ENCODE results near the gene HIPK2. TPM values are rescaled to one million over a fixed set of nuclear protein-coding genes. Genes with fewer than 3 reads are reported as not detected.

HIPK2 gene
- total RNA-seq, 2 donors from 2014 or later: 95.1 to 125 TPM

DNA sequence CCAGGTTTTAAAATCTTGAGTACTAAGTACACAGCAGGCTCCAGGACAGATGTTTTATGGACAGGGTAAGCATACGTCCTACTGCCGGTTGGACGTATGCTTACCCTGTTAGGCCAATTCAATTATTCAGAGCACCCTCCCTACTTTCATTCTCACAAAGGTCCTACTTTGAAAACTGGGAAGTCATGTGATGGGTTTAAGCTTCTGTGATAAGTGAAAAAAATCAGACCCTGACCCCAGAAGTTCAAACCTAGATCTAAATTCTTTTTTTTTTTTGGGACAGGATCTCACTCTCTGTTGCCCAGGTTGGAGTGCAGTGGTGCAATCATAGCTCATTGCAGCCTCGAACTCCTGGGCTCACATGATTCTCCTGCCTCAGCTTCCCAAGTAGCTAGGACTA is 55.2 kb downstream of the HIPK2 start:
- Histone ChIP-seq H3K27ac (ENCODE audit: low read depth, low read length) (no peak overlapping the region), H3K9me3 (ENCODE audit: control insufficient read depth, low read length) (no peaks in the 10 kb centered on the region)

DNA sequence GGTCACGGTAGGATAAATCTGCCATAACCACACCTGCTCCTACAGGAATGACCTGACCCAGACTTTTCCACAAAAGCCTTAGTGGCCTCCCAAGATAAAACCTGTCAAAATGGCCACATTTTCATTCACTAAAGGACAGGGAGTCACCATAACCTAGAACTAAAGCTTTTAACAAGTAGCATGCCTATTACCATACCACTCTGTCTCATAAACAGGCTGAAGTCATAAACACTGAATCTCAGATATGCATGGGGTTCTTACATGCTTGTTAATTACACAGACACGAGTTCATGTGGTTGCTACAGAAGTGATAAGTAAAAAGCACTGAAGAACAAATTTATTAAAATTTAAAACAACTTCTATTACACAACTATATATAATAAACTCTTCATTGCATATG is 56.0 kb downstream of the HIPK2 start:
- Mint-ChIP-seq H3K4me1 (peaks cover 24% of the 10 kb centered on the region), H3K27ac (no peak overlapping the region), H3K9me3 (no peaks in the 10 kb centered on the region), H3K36me3 (ENCODE audit: low read depth) (peaks cover 9% of the 10 kb centered on the region), H3K4me3 (no peak overlapping the region), H3K27me3 (ENCODE audit: insufficient read depth) (no peaks in the 10 kb centered on the region)
- Histone ChIP-seq H3K27me3 (ENCODE audit: control insufficient read depth, insufficient read depth, low read length, poor library complexity, severe bottlenecking) (no peaks in the 10 kb centered on the region), H3K36me3 (ENCODE audit: control insufficient read depth, insufficient read depth, low read length) (peaks cover 6% of the 10 kb centered on the region), H3K4me1 (ENCODE audit: control insufficient read depth, insufficient read depth, low read length) (peaks cover 4% of the 10 kb centered on the region), H3K4me3 (ENCODE audit: low read length) (no peak overlapping the region), H3K27ac (ENCODE audit: low read depth, low read length) (no peak overlapping the region), H3K9ac (ENCODE audit: extremely low read depth, low read length, poor library complexity, severe bottlenecking) (no peak overlapping the region), H3K9me3 (ENCODE audit: control insufficient read depth, low read length) (no peaks in the 10 kb centered on the region)
- peak; percentile 13 for DNase-seq
- TF ChIP-seq, protein P1, sequence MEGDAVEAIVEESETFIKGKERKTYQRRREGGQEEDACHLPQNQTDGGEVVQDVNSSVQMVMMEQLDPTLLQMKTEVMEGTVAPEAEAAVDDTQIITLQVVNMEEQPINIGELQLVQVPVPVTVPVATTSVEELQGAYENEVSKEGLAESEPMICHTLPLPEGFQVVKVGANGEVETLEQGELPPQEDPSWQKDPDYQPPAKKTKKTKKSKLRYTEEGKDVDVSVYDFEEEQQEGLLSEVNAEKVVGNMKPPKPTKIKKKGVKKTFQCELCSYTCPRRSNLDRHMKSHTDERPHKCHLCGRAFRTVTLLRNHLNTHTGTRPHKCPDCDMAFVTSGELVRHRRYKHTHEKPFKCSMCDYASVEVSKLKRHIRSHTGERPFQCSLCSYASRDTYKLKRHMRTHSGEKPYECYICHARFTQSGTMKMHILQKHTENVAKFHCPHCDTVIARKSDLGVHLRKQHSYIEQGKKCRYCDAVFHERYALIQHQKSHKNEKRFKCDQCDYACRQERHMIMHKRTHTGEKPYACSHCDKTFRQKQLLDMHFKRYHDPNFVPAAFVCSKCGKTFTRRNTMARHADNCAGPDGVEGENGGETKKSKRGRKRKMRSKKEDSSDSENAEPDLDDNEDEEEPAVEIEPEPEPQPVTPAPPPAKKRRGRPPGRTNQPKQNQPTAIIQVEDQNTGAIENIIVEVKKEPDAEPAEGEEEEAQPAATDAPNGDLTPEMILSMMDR (conservative IDR thresholded peaks at IDR 0.05): no peak
- WGBS, 2 experiments (ENCODE audit: insufficient coverage in 1 of 2, insufficient read length in 1 of 2): 88% methylated on average over 2 of the region's 2 CpGs; no CpG with 5 or more reads in 1 of the 2 experiments

More for the DNA sequence above, 55.2 kb downstream of the HIPK2 start:
- H3K4me1 ChIP-seq (ENCODE audit: control insufficient read depth, insufficient read depth, low read length): peaks cover 4% of the 10 kb centered on the region
- DNase-seq: peak; percentile 2
- no peaks in the 10 kb centered on the region for H3K27me3 ChIP-seq (ENCODE audit: control insufficient read depth, insufficient read depth, low read length, poor library complexity, severe bottlenecking)
- 87 to 96% methylated on average over 3 to 4 of the region's 4 CpGs for WGBS, 2 experiments (ENCODE audit: insufficient coverage in 1 of 2, insufficient read length in 1 of 2)
- H3K27ac Mint-ChIP-seq: no peak overlapping the region
- TF ChIP-seq, protein P1 (conservative IDR thresholded peaks at IDR 0.05): no peak
- no peak overlapping the region for H3K4me3 ChIP-seq (ENCODE audit: low read length)
- no peak overlapping the region for H3K4me3 Mint-ChIP-seq
- H3K9me3 Mint-ChIP-seq: no peaks in the 10 kb centered on the region
- H3K36me3 Mint-ChIP-seq (ENCODE audit: low read depth): peaks cover 5% of the 10 kb centered on the region
- no peaks in the 10 kb centered on the region for H3K36me3 ChIP-seq (ENCODE audit: control insufficient read depth, insufficient read depth, low read length)
- peaks cover 26% of the 10 kb centered on the region for H3K4me1 Mint-ChIP-seq
- H3K9ac ChIP-seq (ENCODE audit: extremely low read depth, low read length, poor library complexity, severe bottlenecking): no peak overlapping the region
- no peaks in the 10 kb centered on the region for H3K27me3 Mint-ChIP-seq (ENCODE audit: insufficient read depth)

GRCh38 chr7:139721417-139721816 is 56.4 kb downstream of the HIPK2 start:
- Histone ChIP-seq H3K27me3 (ENCODE audit: control insufficient read depth, insufficient read depth, low read length, poor library complexity, severe bottlenecking) (no peaks in the 10 kb centered on the region), H3K4me3 (ENCODE audit: low read length) (no peak overlapping the region)

More at GRCh38 chr7:139721417-139721816, 56.4 kb downstream of the HIPK2 start:
- Histone ChIP-seq H3K4me1 (ENCODE audit: control insufficient read depth, insufficient read depth, low read length) (peaks cover 4% of the 10 kb centered on the region), H3K9me3 (ENCODE audit: control insufficient read depth, low read length) (no peaks in the 10 kb centered on the region), H3K36me3 (ENCODE audit: control insufficient read depth, insufficient read depth, low read length) (peaks cover 10% of the 10 kb centered on the region), H3K9ac (ENCODE audit: extremely low read depth, low read length, poor library complexity, severe bottlenecking) (no peak overlapping the region), H3K27ac (ENCODE audit: low read depth, low read length) (no peak overlapping the region)
- no peak for DNase-seq
- H3K36me3 Mint-ChIP-seq (ENCODE audit: low read depth): peaks cover 13% of the 10 kb centered on the region
- no peak overlapping the region for H3K4me3 Mint-ChIP-seq
- no peaks in the 10 kb centered on the region for H3K27me3 Mint-ChIP-seq (ENCODE audit: insufficient read depth)
- WGBS, 2 experiments (ENCODE audit: insufficient coverage in 1 of 2, insufficient read length in 1 of 2): 95 to 96% methylated on average over 3 to 4 of the region's 4 CpGs
- H3K9me3 Mint-ChIP-seq: no peaks in the 10 kb centered on the region
- peaks cover 20% of the 10 kb centered on the region for H3K4me1 Mint-ChIP-seq
- no peak overlapping the region for H3K27ac Mint-ChIP-seq
- TF ChIP-seq, protein P1 (conservative IDR thresholded peaks at IDR 0.05): no peak
